ENCODE measurements around the gene WTIP. TPM values are rescaled to one million over a fixed set of nuclear protein-coding genes. Genes with fewer than 3 reads are reported as not detected.

WTIP gene
- total and polyA plus RNA-seq, 2 of the 4 experiments (the other 2 are of a cell fraction): 30.3 to 48.9 TPM

DNA sequence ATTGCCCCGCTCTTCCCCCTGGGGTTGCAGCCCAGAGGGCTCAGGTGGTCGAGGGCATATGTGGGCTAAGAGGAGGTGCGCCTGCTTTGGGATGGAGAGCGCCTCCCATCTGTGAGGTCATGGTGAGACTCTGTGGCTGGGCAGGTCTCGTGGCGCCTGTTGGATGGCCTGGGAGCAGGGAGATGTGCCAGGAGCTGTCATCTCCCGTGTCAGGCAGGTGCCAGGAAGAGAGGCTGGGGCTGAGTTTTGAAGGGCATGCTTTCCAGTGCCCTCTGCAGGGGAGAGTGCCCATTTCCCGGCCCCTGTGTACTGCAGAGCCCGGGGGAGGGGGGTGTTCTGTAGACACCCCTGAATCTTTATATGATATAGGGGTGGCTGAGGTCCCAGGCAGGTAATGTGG, 2.8 kb downstream of the WTIP start:
- no peak overlapping the region; the same call in 1 of the 2 replicates for H3K4me3 ChIP-seq (ENCODE audit: insufficient read depth, low read depth, low read length)
- no peak overlapping the region for H3K23ac ChIP-seq (ENCODE audit: low read depth, low read length)
- peaks cover 67% of the 10 kb centered on the region for H4K20me1 ChIP-seq (ENCODE audit: insufficient read depth, low read length)
- peaks cover 36% of the 10 kb centered on the region for H3K9me1 ChIP-seq (ENCODE audit: insufficient read depth, low read length)
- H4K91ac ChIP-seq (ENCODE audit: insufficient read depth, low read depth, low read length): no peak overlapping the region
- H3K14ac ChIP-seq (replicated peaks; ENCODE audit: low read depth, low read length): no peak overlapping the region
- H3K18ac ChIP-seq (ENCODE audit: low read depth, low read length): no peak overlapping the region
- no peaks in the 10 kb centered on the region for H3K9me3 ChIP-seq (ENCODE audit: control insufficient read depth, insufficient read depth, low read length)
- CTCF ChIA-PET: no interaction called here
- peaks cover 13% of the 10 kb centered on the region for H3K36me3 ChIP-seq (ENCODE audit: control insufficient read depth, insufficient read depth, low read length)
- TF ChIP-seq RCOR1 (IDR thresholded peaks at IDR 0.05; ENCODE audit: insufficient replicate concordance, low read length) (no peak), NFE2L2 (IDR thresholded peaks at IDR 0.05; ENCODE audit: low read depth, low read length) (no peak), POLR2A (IDR thresholded peaks at IDR 0.05; ENCODE audit: low read depth, low read length) (no peak), ELK1 (IDR thresholded peaks at IDR 0.05; ENCODE audit: borderline replicate concordance, low read depth, low read length) (no peak), RAD21 (IDR thresholded peaks at IDR 0.05; ENCODE audit: low read length) (no peak), FOS (IDR thresholded peaks at IDR 0.05; ENCODE audit: low read depth, low read length) (no peak), SMC3 (IDR thresholded peaks at IDR 0.05; ENCODE audit: low read depth, low read length) (no peak), RFX5 (IDR thresholded peaks at IDR 0.05; ENCODE audit: low read depth, low read length) (no peak), MAFK (IDR thresholded peaks at IDR 0.05; ENCODE audit: low read depth, low read length) (no peak), MXI1 (IDR thresholded peaks at IDR 0.05; ENCODE audit: borderline replicate concordance, low read depth, low read length) (no peak), CHD1 (IDR thresholded peaks at IDR 0.05; ENCODE audit: low read depth, low read length) (no peak), BHLHE40 (IDR thresholded peaks at IDR 0.05; ENCODE audit: low read depth, low read length) (no peak), CEBPB (IDR thresholded peaks at IDR 0.05; ENCODE audit: low read depth, low read length) (no peak), MAZ (IDR thresholded peaks at IDR 0.05; ENCODE audit: borderline replicate concordance, low read depth, low read length) (no peak)
- TF ChIP-seq, protein P1, sequence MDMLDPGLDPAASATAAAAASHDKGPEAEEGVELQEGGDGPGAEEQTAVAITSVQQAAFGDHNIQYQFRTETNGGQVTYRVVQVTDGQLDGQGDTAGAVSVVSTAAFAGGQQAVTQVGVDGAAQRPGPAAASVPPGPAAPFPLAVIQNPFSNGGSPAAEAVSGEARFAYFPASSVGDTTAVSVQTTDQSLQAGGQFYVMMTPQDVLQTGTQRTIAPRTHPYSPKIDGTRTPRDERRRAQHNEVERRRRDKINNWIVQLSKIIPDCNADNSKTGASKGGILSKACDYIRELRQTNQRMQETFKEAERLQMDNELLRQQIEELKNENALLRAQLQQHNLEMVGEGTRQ (IDR thresholded peaks at IDR 0.05; ENCODE audit: low read depth, low read length): no peak
- TF ChIP-seq, protein P2, sequence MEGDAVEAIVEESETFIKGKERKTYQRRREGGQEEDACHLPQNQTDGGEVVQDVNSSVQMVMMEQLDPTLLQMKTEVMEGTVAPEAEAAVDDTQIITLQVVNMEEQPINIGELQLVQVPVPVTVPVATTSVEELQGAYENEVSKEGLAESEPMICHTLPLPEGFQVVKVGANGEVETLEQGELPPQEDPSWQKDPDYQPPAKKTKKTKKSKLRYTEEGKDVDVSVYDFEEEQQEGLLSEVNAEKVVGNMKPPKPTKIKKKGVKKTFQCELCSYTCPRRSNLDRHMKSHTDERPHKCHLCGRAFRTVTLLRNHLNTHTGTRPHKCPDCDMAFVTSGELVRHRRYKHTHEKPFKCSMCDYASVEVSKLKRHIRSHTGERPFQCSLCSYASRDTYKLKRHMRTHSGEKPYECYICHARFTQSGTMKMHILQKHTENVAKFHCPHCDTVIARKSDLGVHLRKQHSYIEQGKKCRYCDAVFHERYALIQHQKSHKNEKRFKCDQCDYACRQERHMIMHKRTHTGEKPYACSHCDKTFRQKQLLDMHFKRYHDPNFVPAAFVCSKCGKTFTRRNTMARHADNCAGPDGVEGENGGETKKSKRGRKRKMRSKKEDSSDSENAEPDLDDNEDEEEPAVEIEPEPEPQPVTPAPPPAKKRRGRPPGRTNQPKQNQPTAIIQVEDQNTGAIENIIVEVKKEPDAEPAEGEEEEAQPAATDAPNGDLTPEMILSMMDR (conservative IDR thresholded peaks at IDR 0.05; ENCODE audit: low read depth, low read length): no peak
- no peak overlapping the region for H2AK9ac ChIP-seq (replicated peaks; ENCODE audit: low read depth, low read length, poor library complexity)
- H3K4ac ChIP-seq (ENCODE audit: low read depth, low read length): no peak overlapping the region
- no peak overlapping the region for H4K5ac ChIP-seq (ENCODE audit: low read depth, low read length)
- POLR2A ChIA-PET (ENCODE audit: unreplicated experiment): no interaction called here
- no peaks in the 10 kb centered on the region for H3K27me3 ChIP-seq (ENCODE audit: control insufficient read depth, insufficient read depth, low read length)
- H2BK15ac ChIP-seq (ENCODE audit: low read depth, low read length): no peak overlapping the region
- peaks cover 5 to 61% of the 10 kb centered on the region in 2 experiments for H3K79me1 ChIP-seq (ENCODE audit: low read depth in 1 of 2, low read length in 2 of 2)
- H2BK120ac ChIP-seq (ENCODE audit: low read depth, low read length): no peak overlapping the region
- in situ Hi-C loops (cut with MboI; ENCODE audit: low sequenced_read_pairs) (no loop called here), intact Hi-C loops (cut with micrococcal nuclease) (no loop called here), dilution Hi-C loops (cut with HindIII; ENCODE audit: low sequenced_read_pairs, unreplicated experiment) (no loop called here)
- no peak overlapping the region for H4K8ac ChIP-seq (ENCODE audit: low read depth in 2 of 2, low read length in 2 of 2)
- H2AK5ac ChIP-seq (ENCODE audit: low read depth, low read length): no peak overlapping the region
- BruUV-seq (replicated peaks): no TSS peak
- no peak overlapping the region for H3K56ac ChIP-seq (ENCODE audit: extremely low read depth, insufficient read depth, low read length)
- H2BK5ac ChIP-seq (ENCODE audit: low read depth, low read length, poor library complexity, severe bottlenecking): no peak overlapping the region
- H3K27ac ChIP-seq (ENCODE audit: insufficient read depth, low read length): no peak overlapping the region
- H3K9ac ChIP-seq (ENCODE audit: low read depth, low read length): no peak overlapping the region
- ATAC-seq (ENCODE audit: low read depth) (no peak), DNase-seq (no peak)
- H2BK20ac ChIP-seq (ENCODE audit: low read depth, low read length): no peak overlapping the region
- 100% methylated on average over 2 of the region's 9 CpGs; no CpG with 5 or more reads in 1 of the 2 experiments for WGBS, 2 experiments (ENCODE audit: extremely low coverage in 2 of 2, insufficient read length in 1 of 2)
- peak overlapping the region; percentile 19; the same call in 1 of the 2 replicates for H3K4me2 ChIP-seq (ENCODE audit: low read depth, low read length)
- peaks cover 14% of the 10 kb centered on the region for H3K4me1 ChIP-seq (ENCODE audit: control insufficient read depth, insufficient read depth, low read length)
- H2AFZ ChIP-seq (replicated peaks; ENCODE audit: low read length, poor library complexity): no peak overlapping the region
